Nucleus accumbens (tissue), 56 donors: ENCODE data around the gene TRIM38.
"Not testable (repeated sequence)": the region's sequence is repeated elsewhere in the genome, so short reads cannot be mapped to it uniquely, and the experiment has no call there.

ENCODE experiments used
- DNase-seq, 56 donors: peaks; one replicate each; lab custom pipeline; 2025; lab: John Stamatoyannopoulos, UW

Gene TRIM38

GRCh38 chr6:25962149-25963127, at the start of gene TRIM38:
Gene TRIM38 (plus strand): TSS chr6:25962802. CDS start chr6:25966523, 3,721 bp downstream.
- peak in 23 of 56 donors; percentile 1 to 40 (median 6) for DNase-seq

GRCh38 chr6:25913741-25914140, 48.9 kb upstream of the TRIM38 start:
- no peak for DNase-seq

DNA sequence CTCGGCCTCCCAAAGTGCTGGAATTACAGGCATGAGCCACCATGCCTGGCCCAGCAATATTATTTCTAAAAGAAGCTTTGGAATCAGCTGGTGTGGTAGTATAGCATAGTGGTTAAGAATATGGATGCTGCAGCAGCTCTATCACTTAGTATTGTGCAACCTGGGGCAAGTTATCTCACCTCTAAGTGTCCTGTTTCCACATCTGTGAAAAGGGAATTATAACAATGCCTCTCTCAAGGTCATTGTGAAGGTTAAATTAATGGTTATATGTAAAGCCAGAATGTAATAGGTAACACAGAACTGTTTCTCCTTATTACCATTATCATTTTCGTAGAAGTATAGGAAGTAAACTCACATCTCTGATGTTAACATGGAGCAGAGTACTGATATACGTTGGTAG, 46.3 kb upstream of the TRIM38 start:
- DNase-seq = no peak

DNA sequence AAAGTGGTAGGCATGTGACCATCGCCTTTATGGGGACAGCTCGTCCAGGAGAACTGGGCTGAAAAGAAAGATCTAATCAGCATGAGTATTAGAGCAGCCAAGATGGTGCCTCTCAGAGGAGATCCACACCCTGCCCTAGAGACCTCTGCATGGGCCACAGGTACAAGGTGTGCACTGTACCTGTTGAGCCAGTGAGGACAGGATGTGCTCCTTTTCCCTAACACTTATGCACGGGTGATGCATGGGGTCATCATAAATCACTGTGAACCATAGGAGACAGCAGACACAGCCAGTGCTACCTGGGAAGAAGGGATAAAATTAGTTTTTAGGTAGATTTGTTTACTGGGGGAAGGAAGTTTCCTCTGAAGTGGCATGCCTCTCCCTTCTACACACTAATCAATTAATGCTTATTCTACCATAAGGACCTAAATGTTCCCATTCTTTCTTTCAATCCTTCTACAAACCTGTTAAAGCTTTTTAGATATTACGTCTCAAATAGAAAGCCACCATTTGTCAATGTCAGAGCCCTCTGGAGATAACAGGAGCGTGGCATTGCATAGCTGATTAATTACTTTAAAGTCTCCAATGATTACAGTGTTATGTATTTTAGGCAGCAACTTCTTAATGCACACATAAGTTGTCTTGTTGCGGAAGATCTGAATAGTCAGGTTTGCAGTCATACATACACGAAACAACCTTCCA, 45.7 kb upstream of the TRIM38 start:
- no peak for DNase-seq

DNA sequence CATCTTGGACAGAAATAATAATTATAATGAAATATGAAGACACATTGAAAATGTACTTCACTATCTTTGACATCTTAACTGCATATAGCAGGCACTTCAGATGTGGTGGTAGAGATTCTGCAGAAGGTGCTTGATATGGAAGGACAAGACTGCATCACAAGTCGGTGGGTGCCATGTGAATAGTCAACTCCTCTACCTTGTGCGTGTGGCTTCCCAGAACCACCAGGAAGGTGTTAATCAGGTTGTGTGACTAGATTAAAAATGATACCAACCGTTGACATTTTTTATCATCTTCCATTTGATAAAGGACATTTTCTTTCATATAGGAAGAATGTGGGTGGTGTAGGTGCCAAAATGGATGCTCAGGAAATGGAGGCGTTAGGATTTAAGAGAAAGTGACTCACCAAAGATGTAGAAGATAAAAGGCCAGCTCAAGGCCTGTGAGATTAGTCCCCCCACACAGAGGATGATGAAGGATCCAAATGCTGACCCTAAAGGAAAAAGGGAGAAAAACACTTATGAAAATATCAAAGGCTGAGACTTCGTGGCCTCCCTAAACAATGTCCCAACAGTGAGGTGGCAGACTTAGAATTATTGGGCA, 44.4 kb upstream of the TRIM38 start:
- no peak for DNase-seq

DNA sequence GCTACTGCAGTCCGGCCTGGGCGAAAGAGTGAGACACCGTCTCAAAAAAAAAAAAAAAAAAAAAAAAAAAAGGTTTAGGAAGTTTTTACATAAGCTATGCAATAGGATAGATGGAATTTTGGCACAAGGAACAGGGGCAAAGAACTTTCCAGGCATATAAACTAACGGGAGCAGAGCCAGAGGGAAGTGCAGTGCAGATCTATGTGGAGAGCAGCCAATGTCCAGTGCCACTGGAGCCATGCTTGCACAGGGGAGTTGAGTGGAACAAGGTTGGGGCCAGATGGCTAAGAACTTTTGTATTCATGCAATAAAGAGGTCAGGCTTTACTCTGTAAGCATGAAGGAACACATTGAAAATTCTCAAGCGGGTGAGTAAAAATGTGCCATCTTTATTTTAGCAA, 42.9 kb upstream of the TRIM38 start:
- no peak for DNase-seq

DNA sequence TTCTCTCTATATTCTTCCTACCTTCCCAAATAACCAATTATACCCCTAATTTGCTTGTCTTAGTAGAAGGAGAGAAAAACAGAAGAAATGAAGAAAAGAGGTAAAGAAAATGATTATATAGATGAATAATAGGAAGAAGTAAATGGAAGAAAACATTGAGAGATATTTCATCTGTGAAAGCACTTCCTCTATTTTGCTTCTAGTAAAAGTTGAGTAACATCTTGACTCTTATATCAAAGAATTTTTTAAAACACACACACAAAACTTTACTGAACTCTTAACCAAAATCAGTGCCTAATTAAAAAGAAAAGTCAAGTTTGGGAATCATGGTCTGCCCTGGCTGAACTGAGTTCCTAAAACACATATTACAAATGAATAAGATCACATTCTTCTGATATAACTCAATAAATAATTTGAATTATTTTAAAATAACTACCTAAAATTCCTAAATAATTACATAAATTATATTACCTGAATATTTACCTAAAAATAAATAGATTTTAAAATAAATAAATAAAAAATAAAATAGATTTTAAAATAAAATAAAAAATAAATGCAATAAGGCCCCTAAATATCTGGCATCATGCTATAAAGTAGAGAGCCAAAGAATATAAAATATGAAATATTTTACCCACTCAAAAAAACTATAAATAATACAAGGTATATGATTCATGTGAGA, 40.9 kb upstream of the TRIM38 start:
- DNase-seq = no peak

GRCh38 chr6:25922301-25922700, 40.3 kb upstream of the TRIM38 start:
- no peak for DNase-seq

- no peak for DNase-seq
Measured at GRCh38 chr6:25925876-25926275, 36.7 kb upstream of the TRIM38 start.

DNA sequence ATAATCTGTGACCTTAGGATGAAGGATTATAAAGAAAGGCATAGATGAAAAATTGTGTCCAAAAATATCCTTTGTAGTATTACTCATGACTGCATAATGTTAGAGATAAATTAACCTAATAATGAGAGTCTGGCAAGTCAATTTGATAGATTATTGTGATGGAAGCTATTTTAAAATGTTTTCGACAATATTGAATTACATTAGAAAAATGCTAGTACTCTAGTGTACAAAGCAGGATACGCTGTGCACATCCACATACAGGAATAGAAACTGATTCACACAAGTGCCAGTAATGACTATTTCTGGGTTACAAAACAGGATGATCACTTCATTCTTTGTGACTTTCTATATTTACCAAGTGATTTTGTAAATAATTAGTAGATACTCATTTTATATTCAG, 35.4 kb upstream of the TRIM38 start:
- no peak for DNase-seq

- DNase-seq = no peak
Measured at GRCh38 chr6:25927756-25928216, 34.8 kb upstream of the TRIM38 start.

- no peak for DNase-seq
Measured at GRCh38 chr6:25928562-25929324, 33.9 kb upstream of the TRIM38 start.

GRCh38 chr6:25929785-25930184, 32.8 kb upstream of the TRIM38 start:
- not testable (repeated sequence) for DNase-seq

GRCh38 chr6:25930532-25931410, 31.8 kb upstream of the TRIM38 start, which contains the start of gene SLC17A2:
Gene SLC17A2 (minus strand): TSS chr6:25930691. CDS start chr6:25925796, 4,895 bp downstream.
- no peak for DNase-seq

GRCh38 chr6:25931411-25931709, 31.2 kb upstream of the TRIM38 start:
- DNase-seq = no peak

DNA sequence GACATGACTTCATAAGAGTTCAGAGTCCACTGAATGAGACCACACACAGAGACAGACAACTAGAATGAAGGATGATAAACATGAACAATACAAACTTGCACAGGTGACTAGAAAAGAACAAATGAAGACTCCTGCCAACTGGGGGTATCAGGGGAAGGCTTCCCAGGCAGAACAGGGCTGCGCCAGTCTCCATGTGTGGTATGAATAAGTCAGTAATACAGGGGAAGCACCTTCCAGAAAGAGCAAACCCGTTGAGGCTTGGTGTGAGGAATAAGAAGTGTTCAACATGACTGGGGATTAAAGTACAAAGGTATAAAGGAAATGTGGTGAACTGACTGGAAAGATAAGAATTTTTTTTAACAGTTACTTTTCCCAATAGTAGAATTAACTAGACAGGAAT, 28.4 kb upstream of the TRIM38 start:
- no peak for DNase-seq

GRCh38 chr6:25934735-25935313, 27.8 kb upstream of the TRIM38 start:
- no peak for DNase-seq

DNA sequence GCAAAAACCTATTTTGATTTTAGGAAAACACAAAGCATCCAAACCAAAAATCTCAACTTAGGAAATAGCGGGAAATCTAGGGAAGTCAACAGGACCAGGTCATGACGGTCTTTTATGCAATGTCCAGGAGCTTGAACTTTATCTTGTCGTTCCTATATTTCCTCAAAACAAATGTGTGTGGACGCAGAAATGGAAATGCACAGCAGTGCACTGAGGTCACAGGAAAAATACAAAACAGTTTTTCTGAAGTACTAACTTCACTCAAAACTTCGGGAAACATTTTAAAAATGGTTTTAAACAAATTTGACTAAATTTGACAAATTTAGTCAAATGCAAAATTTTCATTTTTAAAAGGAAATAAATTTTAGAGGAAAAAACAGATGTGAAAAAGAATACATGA, 26.6 kb upstream of the TRIM38 start:
- no peak for DNase-seq
